G401 (cell line): Measurements from ENCODE around the gene CNPY3. TPM values are rescaled to one million over a fixed set of nuclear protein-coding genes. Genes with fewer than 3 reads are reported as not detected.
"Not testable (repeated sequence)": the region's sequence is repeated elsewhere in the genome, so short reads cannot be mapped to it uniquely, and the experiment has no call there.

Source experiments
- DNase-seq: peaks from one replicate; pipeline ENCODE4 v3.0.0-alpha.2; 2015; ENCODE audit warnings: low spot score
- in situ Hi-C: cut with HindIII; loops from 2 replicates; pipeline ENCODE4 v1.10.0; 2016; ENCODE audit warnings: low sequenced_read_pairs, mixed read lengths
- total RNA-seq: library from RNA; depleted of rRNA; stranded (reverse); fragments of >200 nt; shearing (Covaris generic); gene quantifications from 2 replicates; pipeline ENCODE4 v1.2.3, GENCODE V29; 2014; rRNA removed

Gene CNPY3
- total RNA-seq = 47.5 and 52.5 TPM in 2 replicates

- in situ Hi-C loops = no loop called here
- DNase-seq = peak; percentile 99
Measured at GRCh38 chr6:42928986-42929820, at the start of gene CNPY3. CNPY3 (plus strand) TSS chr6:42929480; CDS start chr6:42929571, 91 bp downstream.

- in situ Hi-C loops, DNase-seq: not testable (repeated sequence)
Measured at GRCh38 chr6:42880240-42880817, 49.0 kb upstream of the CNPY3 start.

DNA sequence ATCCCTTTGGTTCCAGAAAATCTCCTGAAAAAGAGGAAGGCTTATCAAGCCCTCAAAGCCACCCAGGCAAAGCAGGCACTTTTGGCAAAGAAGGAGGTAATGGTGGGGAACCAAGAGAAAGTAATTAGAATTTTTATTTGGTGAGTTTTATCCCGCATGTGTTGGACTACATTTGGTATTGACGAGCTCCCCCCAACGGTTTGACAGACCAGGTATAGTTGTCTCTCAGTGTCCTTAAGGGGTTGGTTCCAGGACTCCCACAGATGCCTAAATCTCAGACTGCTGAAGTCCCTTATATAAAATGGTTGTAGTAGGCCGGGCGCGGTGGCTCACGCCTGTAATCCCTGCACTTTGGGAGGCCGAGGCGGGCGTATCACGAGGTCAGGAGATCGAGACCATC is 48.4 kb upstream of the CNPY3 start:
- DNase-seq, in situ Hi-C loops: not testable (repeated sequence)

- no peak for DNase-seq
- in situ Hi-C loops = no loop called here
Measured at GRCh38 chr6:42885702-42886101, 43.6 kb upstream of the CNPY3 start.

DNA sequence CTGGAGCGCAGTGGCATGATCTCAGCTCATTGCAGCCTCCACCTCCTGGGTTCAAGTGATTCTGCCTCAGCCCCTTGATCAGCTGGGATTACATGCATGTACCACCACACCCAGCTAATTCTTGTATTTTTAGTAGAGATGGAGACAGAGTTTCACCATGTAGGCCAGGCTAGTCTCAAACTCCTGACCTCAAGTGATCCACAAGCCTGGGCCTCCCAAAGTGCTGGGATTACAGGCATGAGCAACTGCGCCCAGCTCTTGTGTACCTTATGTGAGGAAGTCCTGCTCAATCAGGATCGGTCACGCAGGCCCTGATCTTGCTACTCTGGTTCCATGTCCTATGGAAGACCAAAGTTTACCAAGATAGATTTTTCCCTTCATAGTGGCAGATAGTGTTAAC is 41.1 kb upstream of the CNPY3 start:
- in situ Hi-C loops, DNase-seq: not testable (repeated sequence)

GRCh38 chr6:42889815-42890214 is 39.5 kb upstream of the CNPY3 start:
- in situ Hi-C loops = no loop called here
- peak; percentile 29 for DNase-seq

DNA sequence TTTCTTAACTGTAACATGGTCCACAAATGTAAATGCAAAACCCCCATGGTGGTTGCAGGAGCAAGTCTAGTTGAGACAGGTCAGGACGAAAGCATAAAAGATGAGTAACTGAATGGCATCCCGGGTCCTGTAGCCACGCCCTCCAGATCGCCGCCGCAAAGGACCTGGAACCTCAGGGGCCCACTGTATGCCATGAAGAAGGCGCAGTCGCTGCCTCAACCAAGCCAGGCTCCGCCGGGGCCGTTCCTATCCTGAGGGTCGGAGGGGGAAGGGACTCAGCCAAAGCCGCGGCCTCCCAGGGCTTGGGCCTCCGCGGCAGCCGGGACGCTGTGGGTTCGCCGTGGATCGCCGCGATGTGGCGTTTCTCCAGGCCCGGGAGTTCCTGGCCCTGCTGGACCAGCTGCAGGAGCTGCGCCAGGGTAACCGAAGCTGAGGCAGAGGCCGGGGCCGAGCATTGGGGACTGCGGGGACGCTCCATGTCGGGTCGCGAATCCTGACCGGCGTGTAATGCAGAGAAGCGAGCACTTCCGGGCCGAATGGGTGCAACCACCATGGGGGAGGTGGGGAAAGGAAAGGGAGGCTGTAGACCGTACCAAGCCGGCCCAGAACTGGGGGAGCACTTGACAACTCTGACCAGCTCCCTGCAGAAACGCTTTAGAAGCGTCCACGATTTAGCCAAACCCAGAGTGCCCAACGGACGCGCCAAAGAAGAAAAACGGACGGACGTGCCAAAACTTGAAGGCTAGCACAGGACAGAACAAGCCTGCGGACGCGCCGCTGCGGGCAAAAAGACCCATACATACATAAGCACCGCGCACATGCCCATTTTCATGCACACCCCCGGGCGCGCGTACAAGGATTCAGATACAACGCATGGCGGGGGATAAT is 38.7 kb upstream of the CNPY3 start:
- in situ Hi-C loops = no loop called here
- DNase-seq = peak; percentile 98

- in situ Hi-C loops = no loop called here
Measured at GRCh38 chr6:42891199-42891722, 38.0 kb upstream of the CNPY3 start.

GRCh38 chr6:42894041-42894828 is 35.0 kb upstream of the CNPY3 start:
- DNase-seq, in situ Hi-C loops: not testable (repeated sequence)

More at GRCh38 chr6:42891199-42891722, 38.0 kb upstream of the CNPY3 start:
- no peak for DNase-seq

DNA sequence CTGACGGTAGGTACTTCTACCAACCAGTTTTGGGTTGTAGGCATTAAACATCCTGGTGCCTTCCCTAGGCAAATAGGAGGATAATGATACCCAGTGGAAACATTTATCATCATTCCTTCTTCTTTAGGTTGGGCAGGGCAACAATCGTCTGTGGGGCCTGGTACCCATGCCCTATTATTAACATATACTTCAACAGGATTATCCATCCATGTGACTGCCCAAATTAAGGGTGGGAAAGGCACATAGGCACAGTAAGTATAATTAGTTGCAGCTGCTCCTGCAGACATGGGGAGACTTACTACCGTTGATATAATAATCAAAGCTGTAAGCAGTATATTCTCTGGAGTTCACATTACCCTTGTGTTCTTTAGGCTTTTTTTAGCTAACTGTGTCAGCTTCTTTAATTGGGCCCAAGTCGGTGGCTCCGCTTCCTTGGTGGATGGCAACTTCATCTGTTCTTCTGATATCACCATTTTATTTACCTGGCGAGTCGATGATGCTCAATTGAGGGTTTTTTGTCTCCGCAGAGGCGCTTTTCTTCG is 33.0 kb upstream of the CNPY3 start:
- DNase-seq = no peak
- in situ Hi-C loops = no loop called here

GRCh38 chr6:42898891-42899361 is 30.4 kb upstream of the CNPY3 start:
- DNase-seq = peak; percentile 85
- in situ Hi-C loops = no loop called here

DNA sequence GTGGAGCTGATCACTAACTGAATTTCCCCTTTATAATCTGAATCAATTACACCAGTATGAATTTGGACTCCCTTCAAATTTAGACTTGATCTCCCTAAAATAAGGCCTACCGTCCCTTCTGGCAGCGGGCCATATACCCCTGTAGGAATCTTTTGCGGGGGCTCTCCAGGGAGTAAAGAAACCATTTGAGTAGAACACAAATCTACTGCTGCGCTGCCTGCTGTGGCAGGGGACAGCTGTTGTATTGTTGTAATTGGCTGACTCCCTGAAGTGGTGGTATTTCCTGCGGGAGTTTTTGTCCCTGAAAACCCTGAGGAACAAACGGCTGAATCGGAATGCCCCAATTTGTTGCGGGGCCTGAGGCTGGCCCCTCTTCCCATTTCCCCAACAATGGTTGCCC is 29.4 kb upstream of the CNPY3 start:
- DNase-seq = no peak
- in situ Hi-C loops = no loop called here

DNA sequence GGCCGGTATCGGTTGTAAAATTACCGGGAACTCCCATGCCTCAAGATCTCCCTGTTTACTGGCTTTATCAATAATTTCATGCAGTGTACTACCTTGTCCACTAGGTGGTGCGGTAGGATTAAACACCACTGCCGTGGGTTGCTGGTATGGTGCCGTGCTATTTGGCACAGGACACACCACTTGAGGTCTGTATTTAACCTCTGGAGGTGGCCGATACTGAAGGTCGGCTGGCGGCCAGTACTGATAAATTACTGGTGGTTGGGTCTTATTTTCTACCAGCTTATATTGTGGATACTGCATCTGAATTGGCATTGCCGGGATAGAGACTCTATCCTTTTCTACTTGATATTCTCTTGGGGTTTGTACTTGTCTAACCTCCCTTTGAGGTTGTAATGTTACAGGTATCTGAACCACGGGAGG is 27.7 kb upstream of the CNPY3 start:
- peak; percentile 91 for DNase-seq
- in situ Hi-C loops = no loop called here

DNA sequence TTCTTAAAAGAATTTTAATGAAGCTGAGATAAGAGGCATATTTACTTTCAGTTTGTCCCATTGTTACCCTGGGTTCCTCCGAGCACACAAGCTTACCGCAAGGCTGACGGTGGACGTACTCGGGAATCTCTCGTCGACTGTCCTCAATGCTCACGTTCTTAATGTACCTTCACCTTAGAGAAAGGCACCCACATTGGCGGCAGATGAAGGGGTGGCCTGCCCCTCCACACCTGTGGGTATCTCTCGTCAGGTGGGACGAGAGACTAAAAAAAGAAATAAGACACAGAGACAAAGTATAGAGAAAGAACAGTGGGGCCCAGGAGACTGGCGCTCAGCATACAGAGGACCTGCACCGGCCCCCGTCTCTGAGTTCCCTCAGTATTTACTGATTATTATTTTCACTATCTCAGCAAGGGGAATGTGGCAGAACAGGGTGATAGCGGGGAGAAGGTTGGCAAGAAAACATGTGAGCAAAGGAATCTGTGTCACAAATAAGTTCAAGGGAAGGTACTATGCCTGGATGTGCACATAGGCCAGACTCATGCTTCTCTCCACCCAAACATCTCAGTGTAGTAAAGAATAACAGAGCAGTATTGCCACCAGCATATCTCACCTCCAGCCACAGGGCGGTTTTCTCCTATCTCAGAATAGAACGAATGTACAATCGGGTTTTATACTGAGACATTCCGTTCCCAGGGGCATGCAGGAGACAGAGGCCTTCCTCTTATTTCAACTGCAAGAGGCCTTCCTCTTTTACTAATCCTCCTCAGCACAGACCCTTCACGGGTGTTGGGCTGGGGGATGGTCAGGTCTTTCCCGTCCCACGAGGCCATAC is 26.6 kb upstream of the CNPY3 start:
- DNase-seq, in situ Hi-C loops: not testable (repeated sequence)

GRCh38 chr6:42904467-42904866 is 24.8 kb upstream of the CNPY3 start:
- DNase-seq = no peak
- in situ Hi-C loops = no loop called here

DNA sequence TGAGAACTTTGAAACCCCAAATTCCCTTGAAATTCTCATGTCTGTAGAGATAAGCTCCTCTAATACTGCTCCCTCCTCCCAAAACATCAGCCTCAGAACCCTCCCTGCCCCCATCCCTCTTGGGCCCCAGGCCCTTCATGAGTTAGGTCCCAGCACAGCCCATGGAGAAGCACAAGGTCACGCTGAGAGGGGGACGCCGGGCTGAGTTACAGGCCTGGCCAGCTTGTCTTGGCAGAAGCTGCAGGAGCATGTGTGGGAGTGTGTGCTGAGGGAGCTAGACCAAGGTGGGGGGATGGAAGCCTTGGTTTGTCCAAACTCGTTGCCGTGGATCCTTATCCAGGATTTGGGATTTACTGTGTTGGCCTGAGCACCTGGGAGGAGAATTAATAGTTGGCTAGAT is 21.9 kb upstream of the CNPY3 start:
- in situ Hi-C loops = no loop called here
- DNase-seq = no peak

- in situ Hi-C loops = no loop called here
- DNase-seq = no peak
Measured at GRCh38 chr6:42909835-42910234, 19.4 kb upstream of the CNPY3 start.
